ENCODE measurements around the gene HOMER3.
"Not testable (repeated sequence)": the region's sequence is repeated elsewhere in the genome, so short reads cannot be mapped to it uniquely, and the experiment has no call there.

Gene HOMER3

GRCh38 chr19:18972851-18973250, 31.8 kb upstream of the HOMER3 start:
- Histone ChIP-seq H3K4me3 (ENCODE audit: low read depth in 1 of 2, low read length in 2 of 2) (no peak overlapping the region), H3K9me3 (ENCODE audit: control insufficient read depth in 1 of 2, low read length in 2 of 2) (no peaks in the 10 kb centered on the region), H3K27ac (ENCODE audit: low read length) (no peak overlapping the region), H3K36me3 (ENCODE audit: control insufficient read depth in 1 of 2, insufficient read depth in 2 of 2, low read length in 2 of 2) (no peaks in the 10 kb centered on the region), H3K27me3 (ENCODE audit: low read depth, low read length) (no peaks in the 10 kb centered on the region), H3K4me1 (ENCODE audit: control insufficient read depth in 1 of 2, insufficient read depth in 2 of 2, low read length in 2 of 2) (no peaks in the 10 kb centered on the region)

- Histone ChIP-seq H3K9me3 (ENCODE audit: control insufficient read depth in 1 of 2, low read length in 2 of 2) (no peaks in the 10 kb centered on the region), H3K36me3 (ENCODE audit: control insufficient read depth in 1 of 2, insufficient read depth in 2 of 2, low read length in 2 of 2) (no peaks in the 10 kb centered on the region), H3K27me3 (ENCODE audit: low read depth, low read length) (no peaks in the 10 kb centered on the region), H3K27ac (ENCODE audit: low read length) (no peak overlapping the region), H3K4me1 (ENCODE audit: control insufficient read depth in 1 of 2, insufficient read depth in 2 of 2, low read length in 2 of 2) (no peaks in the 10 kb centered on the region), H3K4me3 (ENCODE audit: low read depth in 1 of 2, low read length in 2 of 2) (no peak overlapping the region)
Measured at GRCh38 chr19:18972301-18972811, 31.3 kb upstream of the HOMER3 start.

- Histone ChIP-seq H3K9me3 (ENCODE audit: control insufficient read depth in 1 of 2, low read length in 2 of 2) (no peaks in the 10 kb centered on the region), H3K27me3 (ENCODE audit: low read depth, low read length) (no peaks in the 10 kb centered on the region), H3K36me3 (ENCODE audit: control insufficient read depth in 1 of 2, insufficient read depth in 2 of 2, low read length in 2 of 2) (no peaks in the 10 kb centered on the region), H3K4me1 (ENCODE audit: control insufficient read depth in 1 of 2, insufficient read depth in 2 of 2, low read length in 2 of 2) (no peaks in the 10 kb centered on the region), H3K4me3 (ENCODE audit: low read depth in 1 of 2, low read length in 2 of 2) (no peak overlapping the region), H3K27ac (ENCODE audit: low read length) (no peak overlapping the region)
Measured at GRCh38 chr19:18969931-18970659, 29.1 kb upstream of the HOMER3 start.

GRCh38 chr19:18967358-18968146, 26.5 kb upstream of the HOMER3 start:
- Histone ChIP-seq H3K4me1 (ENCODE audit: control insufficient read depth in 1 of 2, insufficient read depth in 2 of 2, low read length in 2 of 2) (no peaks in the 10 kb centered on the region), H3K9me3 (ENCODE audit: control insufficient read depth in 1 of 2, low read length in 2 of 2) (no peaks in the 10 kb centered on the region), H3K27ac (ENCODE audit: low read length) (peak overlapping the region; percentile 51), H3K4me3 (ENCODE audit: low read depth in 1 of 2, low read length in 2 of 2) (no peak overlapping the region), H3K36me3 (ENCODE audit: control insufficient read depth in 1 of 2, insufficient read depth in 2 of 2, low read length in 2 of 2) (no peaks in the 10 kb centered on the region), H3K27me3 (ENCODE audit: low read depth, low read length) (no peaks in the 10 kb centered on the region)

- no peaks in the 10 kb centered on the region for H3K4me1 ChIP-seq (ENCODE audit: control insufficient read depth in 1 of 2, insufficient read depth in 2 of 2, low read length in 2 of 2)
- H3K9me3 ChIP-seq (ENCODE audit: control insufficient read depth in 1 of 2, low read length in 2 of 2), result no peaks in the 10 kb centered on the region
- H3K36me3 ChIP-seq (ENCODE audit: control insufficient read depth in 1 of 2, insufficient read depth in 2 of 2, low read length in 2 of 2), result no peaks in the 10 kb centered on the region
- no peak overlapping the region for H3K27ac ChIP-seq (ENCODE audit: low read length)
- no peak overlapping the region for H3K4me3 ChIP-seq (ENCODE audit: low read depth in 1 of 2, low read length in 2 of 2)
- peaks cover 6% of the 10 kb centered on the region for H3K27me3 ChIP-seq (ENCODE audit: low read depth, low read length)
Measured at GRCh38 chr19:18966307-18966706, 25.3 kb upstream of the HOMER3 start.

GRCh38 chr19:18964121-18964520, 23.1 kb upstream of the HOMER3 start:
- no peaks in the 10 kb centered on the region for H3K36me3 ChIP-seq (ENCODE audit: control insufficient read depth in 1 of 2, insufficient read depth in 2 of 2, low read length in 2 of 2)
- no peaks in the 10 kb centered on the region for H3K9me3 ChIP-seq (ENCODE audit: control insufficient read depth in 1 of 2, low read length in 2 of 2)
- H3K4me3 ChIP-seq (ENCODE audit: low read depth in 1 of 2, low read length in 2 of 2), result no peak overlapping the region
- peaks cover 6% of the 10 kb centered on the region for H3K27me3 ChIP-seq (ENCODE audit: low read depth, low read length)
- H3K27ac ChIP-seq (ENCODE audit: low read length), result no peak overlapping the region
- no peaks in the 10 kb centered on the region for H3K4me1 ChIP-seq (ENCODE audit: control insufficient read depth in 1 of 2, insufficient read depth in 2 of 2, low read length in 2 of 2)

- Histone ChIP-seq H3K4me3 (ENCODE audit: low read depth in 1 of 2, low read length in 2 of 2) (no peak overlapping the region), H3K4me1 (ENCODE audit: control insufficient read depth in 1 of 2, insufficient read depth in 2 of 2, low read length in 2 of 2) (no peaks in the 10 kb centered on the region), H3K27ac (ENCODE audit: low read length) (no peak overlapping the region), H3K9me3 (ENCODE audit: control insufficient read depth in 1 of 2, low read length in 2 of 2) (no peaks in the 10 kb centered on the region), H3K27me3 (ENCODE audit: low read depth, low read length) (peaks cover 6% of the 10 kb centered on the region), H3K36me3 (ENCODE audit: control insufficient read depth in 1 of 2, insufficient read depth in 2 of 2, low read length in 2 of 2) (no peaks in the 10 kb centered on the region)
Measured at GRCh38 chr19:18961767-18962620, 21.0 kb upstream of the HOMER3 start.

GRCh38 chr19:18960370-18960769, 19.4 kb upstream of the HOMER3 start:
- Histone ChIP-seq H3K27me3 (ENCODE audit: low read depth, low read length) (peaks cover 6% of the 10 kb centered on the region), H3K4me3 (ENCODE audit: low read depth in 1 of 2, low read length in 2 of 2) (no peak overlapping the region), H3K36me3 (ENCODE audit: control insufficient read depth in 1 of 2, insufficient read depth in 2 of 2, low read length in 2 of 2) (no peaks in the 10 kb centered on the region), H3K4me1 (ENCODE audit: control insufficient read depth in 1 of 2, insufficient read depth in 2 of 2, low read length in 2 of 2) (no peaks in the 10 kb centered on the region), H3K9me3 (ENCODE audit: control insufficient read depth in 1 of 2, low read length in 2 of 2) (no peaks in the 10 kb centered on the region), H3K27ac (ENCODE audit: low read length) (no peak overlapping the region)

- Histone ChIP-seq H3K36me3 (ENCODE audit: control insufficient read depth in 1 of 2, insufficient read depth in 2 of 2, low read length in 2 of 2) (no peaks in the 10 kb centered on the region), H3K27ac (ENCODE audit: low read length) (no peak overlapping the region), H3K4me1 (ENCODE audit: control insufficient read depth in 1 of 2, insufficient read depth in 2 of 2, low read length in 2 of 2) (no peaks in the 10 kb centered on the region), H3K9me3 (ENCODE audit: control insufficient read depth in 1 of 2, low read length in 2 of 2) (no peaks in the 10 kb centered on the region), H3K4me3 (ENCODE audit: low read depth in 1 of 2, low read length in 2 of 2) (no peak overlapping the region), H3K27me3 (ENCODE audit: low read depth, low read length) (no peaks in the 10 kb centered on the region)
Measured at GRCh38 chr19:18955042-18955441, 14.0 kb upstream of the HOMER3 start.

- Histone ChIP-seq H3K27me3 (ENCODE audit: low read depth, low read length) (no peaks in the 10 kb centered on the region), H3K9me3 (ENCODE audit: control insufficient read depth in 1 of 2, low read length in 2 of 2) (no peaks in the 10 kb centered on the region), H3K4me3 (ENCODE audit: low read depth in 1 of 2, low read length in 2 of 2) (no peak overlapping the region), H3K4me1 (ENCODE audit: control insufficient read depth in 1 of 2, insufficient read depth in 2 of 2, low read length in 2 of 2) (no peaks in the 10 kb centered on the region), H3K27ac (ENCODE audit: low read length) (no peak overlapping the region), H3K36me3 (ENCODE audit: control insufficient read depth in 1 of 2, insufficient read depth in 2 of 2, low read length in 2 of 2) (no peaks in the 10 kb centered on the region)
Measured at GRCh38 chr19:18954094-18954493, 13.1 kb upstream of the HOMER3 start.

- not testable (repeated sequence) for H3K36me3 ChIP-seq (ENCODE audit: control insufficient read depth in 1 of 2, insufficient read depth in 2 of 2, low read length in 2 of 2); H3K9me3 ChIP-seq (ENCODE audit: control insufficient read depth in 1 of 2, low read length in 2 of 2); H3K27me3 ChIP-seq (ENCODE audit: low read depth, low read length); H3K4me3 ChIP-seq (ENCODE audit: low read depth in 1 of 2, low read length in 2 of 2); H3K27ac ChIP-seq (ENCODE audit: low read length); H3K4me1 ChIP-seq (ENCODE audit: control insufficient read depth in 1 of 2, insufficient read depth in 2 of 2, low read length in 2 of 2)
Measured at GRCh38 chr19:18952364-18953003, 11.5 kb upstream of the HOMER3 start.
